RKO (cell line): Measurements from ENCODE around the gene CXCL10.
"Not testable (repeated sequence)": the region's sequence is repeated elsewhere in the genome, so short reads cannot be mapped to it uniquely, and the experiment has no call there.

Experiments used
- DNase-seq: peaks from one replicate; pipeline ENCODE4 v3.0.0-alpha.2; 2016; ENCODE audit warnings: low spot score

The CXCL10 gene

DNA sequence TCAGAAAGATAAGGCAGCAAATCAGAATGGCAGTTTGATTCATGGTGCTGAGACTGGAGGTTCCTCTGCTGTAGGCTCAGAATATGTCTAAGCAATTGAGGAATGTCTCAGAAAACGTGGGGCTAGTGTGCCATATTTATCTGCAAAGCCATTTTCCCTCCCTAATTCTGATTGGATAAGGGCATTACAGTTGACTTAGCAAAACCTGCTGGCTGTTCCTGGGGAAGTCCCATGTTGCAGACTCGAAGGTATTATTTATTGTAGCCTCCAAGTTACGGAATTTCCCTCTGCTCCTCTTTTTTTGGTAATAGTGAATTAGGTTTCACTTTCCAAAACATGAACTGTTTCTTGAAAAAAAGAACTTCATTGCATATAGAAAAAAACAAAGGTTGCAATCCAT is at the start of gene CXCL10:
CXCL10 (minus strand) TSS at position 109 of the 400 bp plus-strand sequence; CDS start at position 43, 66 bp downstream.
- DNase-seq: no peak

DNA sequence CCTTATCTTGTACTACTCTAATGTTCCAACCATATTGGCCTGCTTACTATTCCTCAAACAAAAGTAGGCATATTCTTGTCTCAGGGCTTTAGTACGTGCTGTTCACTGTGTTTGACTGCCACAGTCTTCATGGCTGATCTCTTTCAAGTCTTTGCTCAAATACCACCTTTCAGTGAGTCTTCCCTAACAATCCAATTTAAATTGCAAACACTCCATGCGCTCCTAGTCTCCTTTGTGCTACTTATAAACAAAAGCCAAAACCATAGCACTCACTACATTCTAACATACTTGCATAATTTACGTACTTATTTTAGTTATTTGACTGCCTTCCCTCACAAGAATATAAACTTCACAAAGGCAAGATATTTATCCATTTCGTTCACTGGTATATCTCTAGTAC is 49.5 kb upstream of the CXCL10 start:
- DNase-seq: no peak

DNA sequence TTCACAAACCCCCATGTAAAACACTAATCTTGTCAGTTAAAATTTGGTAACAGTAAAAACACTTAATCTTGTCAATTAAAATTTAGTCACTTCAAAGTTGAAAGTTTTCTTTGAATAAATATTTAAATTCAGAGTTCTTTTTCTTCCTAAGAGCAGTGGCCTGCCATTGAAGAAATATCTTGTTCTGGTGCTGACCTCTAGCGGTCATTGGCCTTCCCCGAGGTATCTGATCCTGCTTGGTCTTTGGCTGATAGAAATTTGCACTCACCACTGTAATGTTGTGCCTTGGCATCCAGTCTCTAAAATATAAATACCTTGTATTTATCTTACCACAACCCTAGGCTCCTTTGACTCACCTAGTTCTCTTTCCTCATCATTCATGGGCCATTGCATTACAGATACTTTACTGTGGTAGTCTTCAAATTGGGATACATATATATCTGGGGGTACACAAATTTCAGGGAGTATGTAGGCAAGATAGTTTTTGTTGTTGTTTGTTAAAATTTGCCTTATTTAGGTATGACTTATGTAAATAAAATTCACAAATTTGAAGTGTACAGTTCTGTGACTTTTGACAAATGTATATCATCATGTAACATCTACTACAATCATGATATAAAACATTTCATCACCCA is 44.5 kb upstream of the CXCL10 start:
- DNase-seq: peak; percentile 77

DNA sequence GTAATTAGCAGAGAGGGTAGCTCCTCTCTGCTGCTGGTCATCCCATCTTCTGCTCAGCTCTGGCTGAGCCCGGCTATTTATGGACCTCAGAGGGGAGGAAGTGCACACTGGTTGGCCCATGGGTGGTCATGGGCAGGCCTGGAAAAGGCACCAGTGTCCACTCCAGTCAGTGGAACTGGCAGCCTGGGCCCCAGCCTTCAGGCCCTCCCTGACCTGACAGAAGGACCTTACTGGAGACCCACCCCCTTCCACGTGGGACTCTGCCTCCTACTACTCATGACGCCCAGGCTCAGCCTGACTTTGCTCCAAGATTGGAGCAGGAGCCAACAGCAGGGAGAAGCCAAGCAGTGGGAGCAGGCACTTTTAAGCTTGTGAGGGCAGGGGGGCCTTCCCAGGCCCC is 43.2 kb upstream of the CXCL10 start:
- no peak for DNase-seq

DNA sequence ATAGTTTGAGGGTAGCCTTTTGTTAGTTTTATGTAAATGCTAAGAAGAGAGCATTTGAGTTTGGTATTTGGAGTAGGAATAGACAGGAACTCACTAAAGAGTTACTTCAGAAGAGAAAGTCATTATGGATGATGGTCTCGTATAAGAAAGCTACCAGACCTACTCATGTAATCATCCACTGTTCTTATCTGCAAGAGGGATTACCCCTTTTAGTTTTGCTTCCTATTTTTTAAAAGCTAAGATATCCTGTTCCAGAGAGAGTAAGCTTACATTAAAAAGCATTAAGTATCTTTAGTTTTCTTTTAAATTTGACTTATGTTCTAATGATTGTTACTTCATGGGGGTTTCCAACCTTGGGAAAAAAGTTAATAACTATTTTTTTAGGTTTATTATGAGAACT is 38.7 kb upstream of the CXCL10 start:
- DNase-seq: no peak

DNA sequence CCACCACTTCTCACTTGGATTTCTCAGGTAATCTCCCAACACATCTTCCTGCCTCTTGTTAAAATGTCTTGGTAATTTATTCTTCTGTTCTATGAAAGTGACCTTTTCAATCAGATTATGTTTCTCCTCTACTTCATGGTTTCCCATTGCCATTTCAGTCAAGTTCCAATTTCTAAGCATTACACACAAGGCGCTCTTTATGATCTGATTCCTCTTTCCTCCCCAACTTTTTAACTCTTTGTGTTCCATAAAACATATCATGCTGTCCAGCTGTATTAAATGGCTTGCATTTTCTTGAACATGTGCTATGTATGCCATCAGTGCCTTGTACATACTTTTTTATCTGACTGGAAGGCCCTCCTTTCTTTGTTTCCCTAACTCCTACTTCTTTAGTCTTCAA is 38.1 kb upstream of the CXCL10 start:
- DNase-seq: no peak

DNA sequence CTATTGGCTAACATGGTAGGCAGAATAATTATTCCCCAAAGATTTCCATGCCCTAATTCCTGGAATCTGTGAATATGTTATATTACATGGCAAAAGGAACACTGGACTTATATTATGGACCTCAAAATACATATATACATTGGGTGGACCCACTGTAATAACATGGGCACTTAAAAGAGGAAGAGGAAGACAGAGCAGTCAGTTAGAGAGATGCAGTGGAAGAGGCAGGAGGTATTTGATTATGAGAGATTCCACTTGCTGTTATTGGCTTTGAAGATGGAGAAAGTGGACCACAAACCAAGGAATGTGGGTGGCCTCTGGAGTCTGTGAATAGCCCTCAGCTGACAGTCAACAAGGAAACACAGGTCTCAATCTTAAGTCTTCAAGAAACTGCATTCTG is 37.2 kb upstream of the CXCL10 start:
- DNase-seq: no peak

DNA sequence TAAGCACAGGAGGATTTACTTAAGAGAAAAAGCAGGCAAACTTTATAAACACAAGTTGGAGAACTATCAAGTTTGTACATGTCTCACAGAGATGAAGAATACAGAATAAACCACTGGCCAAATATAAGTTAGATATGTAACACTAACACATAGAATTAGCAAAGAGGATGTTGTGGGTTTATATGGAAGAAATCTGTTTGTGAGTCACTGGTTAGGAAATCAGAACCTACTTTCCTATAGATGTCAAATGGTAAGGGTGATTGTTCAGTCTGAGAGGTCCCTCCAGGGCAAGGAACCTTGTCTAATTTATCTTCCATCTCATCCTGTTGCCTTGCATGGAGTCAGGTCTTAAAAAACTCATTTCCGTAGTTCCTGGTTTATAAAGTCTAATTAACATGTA is 36.5 kb upstream of the CXCL10 start:
- DNase-seq: no peak

DNA sequence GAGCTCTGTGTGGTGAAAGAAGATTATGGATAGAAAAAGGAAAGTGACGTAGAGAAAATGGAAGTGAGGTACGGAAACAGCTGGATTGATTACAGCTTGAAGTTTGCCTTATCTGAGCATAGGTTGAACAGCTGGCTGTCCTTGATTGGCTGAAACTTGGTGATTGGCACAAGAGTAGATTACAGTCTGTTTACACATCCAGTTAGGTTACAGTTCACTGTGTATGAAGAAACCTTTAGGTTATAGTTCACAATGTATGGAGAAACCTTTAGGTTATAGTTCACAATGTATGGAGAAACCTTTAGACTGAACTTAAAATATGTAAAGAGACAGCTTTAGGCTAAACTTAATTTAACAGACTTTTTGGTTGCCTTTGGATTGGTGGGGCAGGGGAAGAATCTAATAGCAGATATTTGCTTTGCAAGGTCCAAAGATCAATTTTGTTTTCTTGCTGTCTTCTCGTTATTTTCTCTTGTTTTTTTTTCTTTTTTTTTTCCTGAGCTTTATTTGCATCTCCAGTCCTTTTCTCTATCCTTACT is 35.7 kb upstream of the CXCL10 start:
- DNase-seq: no peak

DNA sequence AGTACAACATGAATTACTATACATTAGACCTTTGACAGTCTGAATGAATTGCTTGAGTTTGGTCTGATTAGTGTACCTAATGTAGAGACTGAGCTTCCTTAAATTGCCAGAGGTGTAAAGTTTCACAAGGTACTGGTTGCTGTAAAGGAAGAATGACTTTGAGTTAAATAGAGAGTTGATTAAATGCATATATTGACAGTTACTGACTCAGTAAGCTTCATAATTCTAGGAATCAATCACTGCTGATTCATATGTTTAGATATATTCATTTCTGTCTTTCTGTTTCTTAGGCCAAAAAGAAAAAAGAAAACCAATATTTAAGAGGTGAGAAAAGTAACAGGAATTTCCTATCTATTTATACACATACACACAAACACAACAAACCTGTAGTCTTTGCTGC is 35.0 kb upstream of the CXCL10 start:
- no peak for DNase-seq

DNA sequence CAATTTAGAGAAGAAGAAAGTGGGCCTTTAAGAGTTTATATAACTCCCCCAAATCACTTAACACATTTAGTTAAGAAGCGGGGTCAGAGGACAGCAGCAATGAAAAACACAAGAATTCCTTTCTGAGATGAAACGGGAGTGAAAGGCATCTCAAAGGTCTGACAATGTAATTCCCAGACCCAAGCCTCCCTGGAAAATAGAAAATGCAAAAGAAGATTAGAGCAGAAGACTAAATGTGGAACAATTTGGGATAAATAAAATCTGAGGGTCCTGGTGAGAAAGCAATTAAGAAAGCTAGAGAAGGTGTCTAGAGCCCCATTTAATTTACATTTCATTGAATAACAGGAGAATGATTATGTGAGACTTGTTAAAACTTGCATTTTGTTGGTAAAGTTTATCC is 32.1 kb upstream of the CXCL10 start:
- no peak for DNase-seq

DNA sequence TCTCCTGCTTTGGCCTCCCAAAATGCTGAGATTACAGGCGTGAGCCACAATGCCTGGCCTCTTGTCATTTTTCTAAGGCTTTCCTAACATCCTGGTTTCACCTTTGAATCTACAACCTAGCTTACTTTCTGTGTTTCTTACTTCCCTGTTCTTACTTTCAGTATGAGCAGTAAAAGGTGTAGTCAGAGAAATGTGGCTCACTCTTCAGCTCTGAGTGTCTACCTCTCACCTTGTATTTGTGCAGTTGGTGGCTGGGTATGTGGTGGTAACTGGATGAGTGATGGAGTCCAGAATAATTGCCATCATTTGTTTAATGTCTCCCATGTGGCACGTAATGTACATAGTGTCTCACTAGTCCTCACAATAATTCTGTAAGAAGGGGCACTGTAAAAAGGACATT is 31.7 kb upstream of the CXCL10 start:
- no peak for DNase-seq

DNA sequence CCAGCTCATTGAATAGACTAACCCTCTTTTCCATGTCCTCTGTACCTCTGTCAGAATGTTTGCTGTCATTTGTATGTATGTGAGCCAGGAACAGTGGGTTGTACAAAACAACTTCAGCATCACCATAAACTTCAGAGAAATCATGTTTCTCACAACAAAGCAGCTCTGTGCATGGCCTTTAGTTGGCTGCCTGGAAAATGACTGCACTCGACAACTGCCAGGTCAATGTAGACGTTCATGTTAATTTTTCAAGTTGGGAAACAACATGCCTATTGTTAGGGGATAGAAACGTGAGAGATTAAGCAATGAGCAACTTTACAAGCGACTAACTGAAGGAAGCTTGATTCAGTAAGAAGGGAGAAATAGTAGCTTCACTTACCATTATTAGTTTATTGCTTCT is 30.4 kb upstream of the CXCL10 start:
- DNase-seq: no peak

DNA sequence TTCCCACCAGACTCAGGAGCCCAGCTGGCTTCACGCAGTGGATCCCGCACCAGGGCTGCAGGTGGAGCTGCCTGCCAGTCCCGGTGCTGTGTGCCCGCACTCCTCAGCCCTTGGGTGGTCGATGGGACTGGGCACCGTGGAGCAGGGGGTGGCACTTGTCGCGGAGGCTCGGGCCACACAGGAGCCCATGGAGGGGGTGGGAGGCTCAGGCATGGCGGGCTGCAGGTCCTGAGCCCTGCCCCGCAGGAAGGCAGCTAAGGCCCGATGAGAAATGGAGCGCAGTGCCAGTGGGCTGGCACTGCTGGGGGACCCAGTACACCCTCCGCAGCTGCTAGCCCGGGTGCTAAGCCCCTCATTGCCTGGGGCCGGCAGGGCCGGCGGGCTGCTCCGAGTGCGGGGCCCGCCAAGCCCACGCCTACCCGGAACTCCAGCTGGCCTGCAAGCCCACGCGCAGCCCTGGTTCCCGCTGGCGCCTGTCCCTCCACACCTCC is 27.3 kb upstream of the CXCL10 start:
- DNase-seq: not testable (repeated sequence)

DNA sequence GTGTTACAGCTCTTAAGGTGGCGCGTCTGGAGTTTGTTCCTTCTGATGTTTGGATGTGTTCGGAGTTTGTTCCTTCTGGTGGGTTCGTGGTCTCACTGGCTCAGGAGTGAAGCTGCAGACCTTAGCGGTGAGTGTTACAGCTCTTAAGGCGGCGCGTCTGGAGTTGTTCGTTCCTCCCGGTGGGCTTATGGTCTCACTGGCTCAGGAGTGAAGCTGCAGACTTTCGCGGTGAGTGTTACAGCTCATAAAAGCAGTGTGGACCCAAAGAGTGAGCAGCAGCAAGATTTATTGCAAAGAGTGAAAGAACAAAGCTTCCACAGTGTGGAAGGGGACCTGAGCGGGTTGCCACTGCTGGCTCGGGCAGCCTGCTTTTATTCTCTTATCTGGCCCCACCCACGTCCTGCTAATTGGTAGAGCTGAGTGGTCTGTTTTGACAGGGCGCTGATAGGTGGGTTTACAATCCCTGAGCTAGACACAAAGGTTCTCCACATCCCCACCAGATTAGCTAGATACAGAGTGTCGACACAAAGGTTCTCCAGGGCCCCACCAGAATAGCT is 26.6 kb upstream of the CXCL10 start:
- DNase-seq: not testable (repeated sequence)

DNA sequence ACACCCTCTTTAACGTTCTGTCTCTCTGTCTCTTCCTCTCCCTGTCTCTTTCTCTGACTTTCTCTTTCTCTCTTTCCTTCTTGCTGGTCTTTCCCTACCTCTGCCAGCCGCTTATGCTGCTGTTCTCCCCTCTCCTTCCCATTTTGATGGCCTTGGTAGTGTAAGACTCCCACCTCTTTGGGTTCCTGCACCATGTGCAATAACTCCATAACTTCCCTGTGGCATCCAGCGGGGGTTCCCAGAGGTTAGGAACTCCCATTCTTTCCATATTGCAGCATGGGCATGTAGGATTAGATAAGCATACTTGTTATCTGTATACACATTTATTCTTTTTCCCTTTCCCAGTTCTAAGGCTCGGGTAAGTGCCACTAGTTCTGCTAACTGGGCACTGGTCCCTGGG is 21.4 kb upstream of the CXCL10 start:
- not testable (repeated sequence) for DNase-seq

DNA sequence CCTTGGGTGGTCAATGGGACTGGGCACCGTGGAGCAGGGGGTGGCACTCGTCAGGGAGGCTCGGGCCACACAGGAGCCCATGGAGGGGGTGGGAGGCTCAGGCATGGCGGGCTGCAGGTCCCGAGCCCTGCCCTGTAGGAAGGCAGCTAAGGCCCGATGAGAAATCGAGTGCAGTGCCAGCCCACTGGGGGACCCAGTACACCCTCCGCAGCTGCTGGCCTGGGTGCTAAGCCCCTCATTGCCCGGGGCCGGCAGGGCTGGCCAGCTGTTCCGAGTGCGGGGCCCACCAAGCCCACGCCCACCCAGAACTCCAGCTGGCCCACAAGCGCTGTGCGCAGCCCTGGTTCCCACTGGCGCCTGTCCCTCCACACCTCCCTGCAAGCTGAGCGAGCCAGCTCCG is 20.0 kb upstream of the CXCL10 start:
- DNase-seq: not testable (repeated sequence)

DNA sequence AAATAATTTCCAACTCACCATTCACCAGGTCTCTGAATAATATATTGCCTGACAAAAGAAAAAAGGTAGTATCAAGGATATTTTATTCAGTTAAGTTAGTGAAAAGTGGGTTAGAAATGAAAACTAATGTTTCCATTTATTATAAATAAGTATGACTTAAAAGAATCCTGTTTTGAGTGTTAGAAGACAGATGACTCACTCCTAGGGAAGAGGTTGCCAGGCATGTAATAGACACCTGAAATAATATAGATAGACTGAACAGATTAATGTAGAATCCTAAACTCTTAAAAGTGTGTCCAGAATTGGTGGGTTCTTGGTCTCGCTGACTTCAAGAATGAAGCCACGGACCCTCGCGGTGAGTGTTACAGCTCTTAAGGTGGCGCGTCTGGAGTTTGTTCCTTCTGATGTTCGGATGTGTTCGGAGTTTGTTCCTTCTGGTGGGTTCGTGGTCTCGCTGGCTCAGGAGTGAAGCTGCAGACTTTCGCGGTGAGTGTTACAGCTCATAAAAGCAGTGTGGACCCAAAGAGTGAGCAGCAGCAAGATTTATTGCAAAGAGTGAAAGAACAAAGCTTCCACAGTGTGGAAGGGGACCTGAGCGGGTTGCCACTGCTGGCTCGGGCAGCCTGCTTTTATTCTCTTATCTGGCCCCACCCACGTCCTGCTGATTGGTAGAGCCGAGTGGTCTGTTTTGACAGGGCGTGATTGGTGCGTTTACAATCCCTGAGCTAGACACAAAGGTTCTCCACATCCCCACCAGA is 19.1 kb upstream of the CXCL10 start:
- not testable (repeated sequence) for DNase-seq

DNA sequence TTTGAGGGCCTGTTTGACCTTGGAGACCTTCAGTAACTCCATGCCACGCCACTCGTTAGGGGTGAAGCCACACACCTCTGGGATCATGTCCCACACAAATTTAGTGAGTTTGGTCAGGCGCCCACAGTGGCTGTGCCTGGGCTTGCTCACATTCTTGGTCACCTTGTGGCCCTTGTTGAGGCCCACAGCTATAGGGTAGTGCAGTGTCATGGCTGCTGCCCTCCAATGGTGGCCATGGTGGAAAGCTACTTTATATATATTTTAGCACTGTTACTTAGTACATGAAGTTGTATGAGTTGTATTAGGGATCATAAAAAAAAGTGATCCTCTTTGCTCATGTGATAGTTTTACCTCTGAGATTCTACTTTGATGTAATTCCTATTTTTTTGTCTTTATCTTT is 13.6 kb upstream of the CXCL10 start:
- no peak for DNase-seq

DNA sequence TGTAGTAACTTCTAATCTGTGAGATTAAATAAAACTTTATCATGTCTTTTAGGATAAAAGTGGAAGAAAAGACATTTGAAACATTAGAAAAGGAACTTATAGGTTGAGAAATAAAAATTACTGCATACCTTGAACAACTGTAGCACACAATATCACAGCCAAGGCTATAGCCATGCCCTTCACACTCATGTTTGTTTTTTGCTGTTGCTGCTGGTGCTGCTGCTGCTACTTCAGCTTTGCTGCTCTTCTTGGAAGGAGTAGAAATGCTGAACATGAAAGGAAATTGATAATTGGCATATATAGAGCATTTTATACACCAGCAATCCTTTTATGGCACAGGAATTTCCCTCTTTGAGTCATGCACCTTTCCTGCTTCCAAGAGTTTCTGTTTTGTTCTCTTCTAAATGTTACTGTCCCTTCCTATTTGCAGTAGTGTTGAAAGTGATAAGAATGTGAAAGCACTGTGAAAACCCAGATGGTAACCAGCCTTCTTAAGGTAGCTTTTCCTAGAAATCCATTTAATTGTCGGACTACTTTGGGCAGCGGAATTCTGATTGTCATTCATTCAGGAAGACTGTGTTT is 12.6 kb upstream of the CXCL10 start, which contains the start of gene CXCL11:
CXCL11 (minus strand) TSS at position 272 of the 582 bp plus-strand sequence; CDS start at position 189, 83 bp downstream.
- no peak for DNase-seq

DNA sequence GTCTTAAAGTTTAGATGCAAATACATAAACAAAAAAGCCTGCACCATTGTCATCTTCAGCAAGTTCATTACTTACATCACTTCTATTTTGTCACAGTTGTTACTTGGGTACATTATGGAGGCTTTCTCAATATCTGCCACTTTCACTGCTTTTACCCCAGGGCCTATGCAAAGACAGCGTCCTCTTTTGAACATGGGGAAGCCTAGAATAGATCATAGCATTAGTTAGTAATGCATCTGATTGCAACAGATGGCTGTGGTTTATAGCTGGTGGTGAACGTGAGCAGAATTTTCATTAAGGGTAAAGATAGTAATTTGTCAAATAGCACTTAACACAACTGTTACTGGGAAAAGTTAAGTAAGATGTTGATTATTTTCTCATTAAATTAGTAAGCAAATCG is 11.8 kb upstream of the CXCL10 start:
- DNase-seq: no peak

DNA sequence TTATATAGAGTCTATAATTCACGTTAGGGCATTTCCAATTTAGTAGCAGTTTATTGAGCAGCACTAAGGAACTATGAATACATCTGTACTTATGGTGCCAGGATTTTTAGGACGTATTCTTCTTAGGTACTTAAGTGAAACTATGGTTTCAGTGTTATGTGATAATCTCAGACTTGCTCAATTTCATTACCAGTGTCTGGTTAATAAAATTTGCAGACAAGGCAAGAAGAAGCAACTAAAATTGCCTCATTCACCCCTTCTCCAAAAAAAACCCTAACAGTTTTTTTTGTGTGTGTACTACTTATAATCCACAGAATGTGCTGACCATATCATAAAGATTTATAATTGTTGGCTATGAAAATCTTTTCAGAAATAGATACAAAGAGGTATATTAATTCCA is 6.0 kb upstream of the CXCL10 start:
- DNase-seq: no peak

DNA sequence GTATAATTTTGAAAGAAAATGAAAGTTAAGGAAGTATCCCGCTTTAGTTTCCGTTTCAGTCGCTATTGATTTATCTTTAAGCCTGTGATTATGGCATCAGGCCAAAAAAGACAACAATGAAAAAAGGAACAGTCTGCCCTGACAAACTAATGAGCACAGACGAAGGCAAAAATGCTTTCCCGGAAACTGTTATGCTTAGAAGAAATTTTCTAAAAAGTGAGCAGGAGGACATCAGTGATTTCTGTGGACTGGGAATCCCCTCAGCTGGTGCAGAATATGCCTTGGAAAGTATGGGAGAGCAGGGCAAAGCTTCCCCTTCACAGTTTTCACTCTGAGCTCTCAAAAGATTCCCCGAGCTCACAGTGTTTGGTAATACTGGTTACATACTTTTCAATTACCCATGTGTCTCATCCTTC is 5.1 kb upstream of the CXCL10 start:
- no peak for DNase-seq
